SU-DHL-6 (cell line): Measurements from ENCODE around the gene PXDN.

Experiments
- H2AFZ ChIP-seq: fragments of 200-600 bp; sonication (generic); 2 replicates; pipeline ENCODE4 v1.6.1; 2014; ENCODE audit warnings: low read depth, mild to moderate bottlenecking, moderate library complexity, mixed read lengths, antibody characterized with exemption, low read length; ENCODE audit not compliant: severe bottlenecking
- H3F3A ChIP-seq: fragments of 200-600 bp; shearing (Covaris generic); 2 replicates; pipeline ENCODE4 v1.6.0; 2016; ENCODE audit warnings: antibody characterized with exemption, mild to moderate bottlenecking; ENCODE audit not compliant: insufficient read depth
- H3K27ac ChIP-seq: fragments of 200-600 bp; sonication (generic); 2 replicates; pipeline ENCODE4 v1.5.1; 2016; ENCODE audit warnings: low read depth, mild to moderate bottlenecking, low read length, moderate library complexity, mixed read lengths
- H3K27me3 ChIP-seq: fragments of 200-600 bp; sonication (generic), shearing (Covaris generic); 2 replicates; pipeline ENCODE4 v1.6.0; 2014; ENCODE audit warnings: mild to moderate bottlenecking, low read length
- H3K36me3 ChIP-seq: fragments of 200-600 bp; sonication (generic); 2 replicates; pipeline ENCODE4 v1.6.1; 2014; ENCODE audit warnings: mild to moderate bottlenecking, low read length, mixed read lengths
- H3K4me2 ChIP-seq: fragments of 300-600, 200-600 bp; shearing (Covaris generic), sonication (generic); 2 replicates; pipeline ENCODE4 v1.6.0; 2014; ENCODE audit warnings: low read length, low read depth, mild to moderate bottlenecking; ENCODE audit not compliant: poor library complexity, severe bottlenecking
- H3K4me3 ChIP-seq: fragments of 200-600 bp; sonication (generic); 2 replicates; pipeline ENCODE4 v1.5.1; 2014; ENCODE audit warnings: antibody characterized with exemption, low read length, mild to moderate bottlenecking, mixed read lengths; ENCODE audit not compliant: insufficient read depth, poor library complexity, severe bottlenecking
- H3K79me2 ChIP-seq: fragments of 200-600 bp; sonication (generic); 2 replicates; pipeline ENCODE4 v1.6.1; 2014; ENCODE audit warnings: mild to moderate bottlenecking, low read length, moderate library complexity; ENCODE audit not compliant: insufficient read depth
- H3K9ac ChIP-seq: fragments of 200-600 bp; sonication (generic); 2 replicates; pipeline ENCODE4 v1.7.0; 2014; ENCODE audit warnings: mild to moderate bottlenecking, low read length
- H3K9me2 ChIP-seq: fragments of 200-600 bp; sonication (generic); replicated peaks from 2 replicates; pipeline ENCODE4 v1.6.1; 2014; ENCODE audit warnings: low read length; ENCODE audit not compliant: insufficient read depth
- H3K9me3 ChIP-seq: fragments of 200-600 bp; sonication (generic); 2 replicates; pipeline ENCODE4 v1.6.1; 2014; ENCODE audit warnings: low read length, mixed read lengths; ENCODE audit not compliant: insufficient read depth
- H4K20me1 ChIP-seq: fragments of 200-600 bp; sonication (generic); 2 replicates; pipeline ENCODE4 v1.6.1; 2014; ENCODE audit warnings: low read depth, mild to moderate bottlenecking, antibody characterized with exemption, low read length, moderate library complexity, mixed read lengths
- CTCF ChIP-seq: fragments of 200-600 bp; sonication (generic); IDR thresholded peaks from one replicate; pipeline ENCODE4 v1.5.1; 2017; ENCODE audit warnings: antibody characterized with exemption, mild to moderate bottlenecking, low read length, moderate library complexity; ENCODE audit not compliant: insufficient read depth, poor library complexity, severe bottlenecking
- EZH2phosphoT487 ChIP-seq: fragments of 200-600 bp; sonication (generic), shearing (Covaris generic); conservative IDR thresholded peaks from 2 replicates; pipeline ENCODE4 v1.6.1; 2018; ENCODE audit warnings: mild to moderate bottlenecking, antibody characterized with exemption, low read length, moderate library complexity, mixed read lengths

The PXDN gene

GRCh38 chr2:1663621-1664020, 80.7 kb downstream of the PXDN start:
- Histone ChIP-seq H3K27me3 (no peaks in the 10 kb centered on the region), H3K9me3 (no peaks in the 10 kb centered on the region), H3K4me3 (no peak overlapping the region), H2AFZ (no peak overlapping the region), H3K9ac (no peak overlapping the region), H3K27ac (no peak overlapping the region), H3K79me2 (no peaks in the 10 kb centered on the region), H4K20me1 (no peaks in the 10 kb centered on the region), H3K36me3 (no peaks in the 10 kb centered on the region), H3K9me2 (no peaks in the 10 kb centered on the region), H3F3A (no peaks in the 10 kb centered on the region), H3K4me2 (no peak overlapping the region)
- TF ChIP-seq CTCF (no peak), EZH2phosphoT487 (no peak)

- Histone ChIP-seq H3K9me2 (no peaks in the 10 kb centered on the region), H3K9ac (no peak overlapping the region), H4K20me1 (no peaks in the 10 kb centered on the region), H3K4me2 (no peak overlapping the region), H3K79me2 (no peaks in the 10 kb centered on the region), H2AFZ (no peak overlapping the region), H3F3A (no peaks in the 10 kb centered on the region), H3K27ac (no peak overlapping the region), H3K36me3 (no peaks in the 10 kb centered on the region), H3K9me3 (no peaks in the 10 kb centered on the region), H3K4me3 (no peak overlapping the region), H3K27me3 (no peaks in the 10 kb centered on the region)
- TF ChIP-seq EZH2phosphoT487 (no peak), CTCF (no peak)
These were observed 81.6 kb downstream of the PXDN start for GRCh38 chr2:1662606-1663180.

GRCh38 chr2:1661891-1662605, 82.3 kb downstream of the PXDN start:
- no peak overlapping the region for H3K27ac ChIP-seq
- H3K79me2 ChIP-seq, result no peaks in the 10 kb centered on the region
- no peak overlapping the region for H3K4me2 ChIP-seq
- H3K9me3 ChIP-seq, result no peaks in the 10 kb centered on the region
- no peak for TF ChIP-seq EZH2phosphoT487
- TF ChIP-seq CTCF, result no peak
- no peak overlapping the region for H3K9ac ChIP-seq
- no peak overlapping the region for H3K4me3 ChIP-seq
- H3K36me3 ChIP-seq, result no peaks in the 10 kb centered on the region
- H3K9me2 ChIP-seq, result no peaks in the 10 kb centered on the region
- no peaks in the 10 kb centered on the region for H3F3A ChIP-seq
- H4K20me1 ChIP-seq, result no peaks in the 10 kb centered on the region
- H3K27me3 ChIP-seq, result no peaks in the 10 kb centered on the region
- H2AFZ ChIP-seq, result no peak overlapping the region
